DND-41 (cell line): ENCODE data around the gene CYB561D2.

Experiments used
- ATAC-seq: fragments of 200-7000 bp; cut with Tn5 transposase; 3 replicates; pipeline ENCODE4 v1.9.1; 2021; ENCODE audit warnings: low read depth; ENCODE audit not compliant: insufficient read depth
- DNase-seq: peaks from one replicate; pipeline ENCODE4 v3.0.0-alpha.2; 2020
- H2AFZ ChIP-seq: 2 replicates; pipeline ENCODE4 v1.6.0; 2012; ENCODE audit warnings: low read depth, low read length
- H3K27ac ChIP-seq: 2 replicates; pipeline ENCODE4 v1.5.1; 2012; ENCODE audit warnings: low read length, inconsistent platforms
- H3K27me3 ChIP-seq: fragments of 200-600 bp; sonication (generic); 2 replicates; pipeline ENCODE4 v1.6.0; 2012; ENCODE audit warnings: low read length, mild to moderate bottlenecking, inconsistent platforms; ENCODE audit not compliant: insufficient read depth, poor library complexity
- H3K36me3 ChIP-seq: 2 replicates; pipeline ENCODE4 v1.5.1; 2012; ENCODE audit warnings: low read length, inconsistent platforms; ENCODE audit not compliant: insufficient read depth
- H3K4me1 ChIP-seq: 2 replicates; pipeline ENCODE4 v1.5.1; 2012; ENCODE audit warnings: mild to moderate bottlenecking, low read length; ENCODE audit not compliant: insufficient read depth
- H3K4me2 ChIP-seq: 2 replicates; pipeline ENCODE4 v1.6.0; 2012; ENCODE audit warnings: mild to moderate bottlenecking, moderate library complexity, low read length, inconsistent platforms; ENCODE audit not compliant: insufficient read depth
- H3K4me3 ChIP-seq, 2 experiments: fragments of 200-600 bp in 1 of 2; shearing (Covaris generic) in 1 of 2; 2 replicates each; pipeline ENCODE4 v1.5.1; 2012 to 2016; ENCODE audit warnings: inconsistent platforms in 2 of 2, low read length in 2 of 2, mild to moderate bottlenecking in 2 of 2, low read depth in 1 of 2, moderate library complexity in 1 of 2
- H3K79me2 ChIP-seq: 2 replicates; pipeline ENCODE4 v1.6.0; 2012; ENCODE audit warnings: low read length, inconsistent platforms; ENCODE audit not compliant: insufficient read depth
- H3K9ac ChIP-seq: 2 replicates; pipeline ENCODE4 v1.6.0; 2012; ENCODE audit warnings: low read depth, mild to moderate bottlenecking, inconsistent platforms, low read length, moderate library complexity
- H3K9me3 ChIP-seq: 2 replicates; pipeline ENCODE4 v1.5.1; 2012; ENCODE audit warnings: low read length, moderate library complexity, mild to moderate bottlenecking, inconsistent platforms; ENCODE audit not compliant: insufficient read depth, severe bottlenecking
- H4K20me1 ChIP-seq: 2 replicates; pipeline ENCODE4 v1.6.0; 2012; ENCODE audit warnings: low read length; ENCODE audit not compliant: insufficient read depth
- EZH2 ChIP-seq: IDR thresholded peaks from 3 replicates; pipeline ENCODE4 v1.6.1; 2012; ENCODE audit warnings: borderline replicate concordance, low read depth, mild to moderate bottlenecking, moderate library complexity, low read length, inconsistent platforms; ENCODE audit not compliant: severe bottlenecking
- TF ChIP-seq, protein P1 (sequence below): IDR thresholded peaks from 2 replicates; pipeline ENCODE4 v1.5.1; 2012; ENCODE audit warnings: borderline replicate concordance, low read length, moderate library complexity, mild to moderate bottlenecking; ENCODE audit not compliant: poor library complexity, severe bottlenecking; ENCODE audit errors: extremely low read depth

The CYB561D2 gene

DNA sequence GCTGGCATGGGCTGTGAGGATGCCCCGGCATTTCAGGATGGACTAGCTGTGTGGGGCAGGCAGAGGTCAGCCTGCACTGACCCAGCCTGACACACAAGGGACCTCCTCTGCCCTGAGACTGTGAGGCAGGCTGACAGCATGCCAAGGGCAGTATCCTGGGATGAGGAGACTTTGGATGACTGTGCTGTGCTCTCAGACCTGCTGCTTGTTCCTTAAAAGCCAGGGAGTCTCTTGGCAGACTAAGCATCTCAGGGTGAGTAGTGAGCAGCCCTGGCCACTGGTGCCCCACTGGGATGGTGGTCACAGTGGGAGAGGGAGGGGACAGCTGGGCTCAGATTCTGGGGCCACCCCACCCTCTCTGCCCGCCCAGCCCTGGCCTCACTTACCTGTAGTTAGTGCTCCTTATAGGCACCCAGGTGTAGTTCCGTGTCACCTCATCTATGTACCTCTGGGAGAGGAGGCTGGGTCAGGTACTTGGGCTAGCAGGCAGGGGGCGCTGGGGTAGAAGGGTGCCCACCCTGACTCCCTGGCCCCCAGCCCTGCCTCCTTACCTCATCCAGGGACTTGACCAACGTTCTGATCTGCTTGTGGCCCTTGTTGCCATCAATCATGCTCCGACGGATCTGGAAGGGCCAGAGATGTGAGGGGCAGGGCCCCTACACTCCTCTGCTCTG lies 24.7 kb downstream of the CYB561D2 start:
- Histone ChIP-seq H3K79me2 (no peaks in the 10 kb centered on the region), H3K4me1 (0 out of 2 replicates have a peak, but pooled peaks cover 2% of the 10 kb centered on the region), H3K4me2 (no peak overlapping the region), H4K20me1 (no peaks in the 10 kb centered on the region; the same call in 1 of the 2 replicates), H3K27ac (no peak overlapping the region), H3K36me3 (no peaks in the 10 kb centered on the region), H3K9ac (no peak overlapping the region), H2AFZ (no peak overlapping the region), H3K27me3 (no peaks in the 10 kb centered on the region), H3K4me3 (no peak overlapping the region), H3K9me3 (no peaks in the 10 kb centered on the region)
- no peak for DNase-seq
- TF ChIP-seq, protein P1, sequence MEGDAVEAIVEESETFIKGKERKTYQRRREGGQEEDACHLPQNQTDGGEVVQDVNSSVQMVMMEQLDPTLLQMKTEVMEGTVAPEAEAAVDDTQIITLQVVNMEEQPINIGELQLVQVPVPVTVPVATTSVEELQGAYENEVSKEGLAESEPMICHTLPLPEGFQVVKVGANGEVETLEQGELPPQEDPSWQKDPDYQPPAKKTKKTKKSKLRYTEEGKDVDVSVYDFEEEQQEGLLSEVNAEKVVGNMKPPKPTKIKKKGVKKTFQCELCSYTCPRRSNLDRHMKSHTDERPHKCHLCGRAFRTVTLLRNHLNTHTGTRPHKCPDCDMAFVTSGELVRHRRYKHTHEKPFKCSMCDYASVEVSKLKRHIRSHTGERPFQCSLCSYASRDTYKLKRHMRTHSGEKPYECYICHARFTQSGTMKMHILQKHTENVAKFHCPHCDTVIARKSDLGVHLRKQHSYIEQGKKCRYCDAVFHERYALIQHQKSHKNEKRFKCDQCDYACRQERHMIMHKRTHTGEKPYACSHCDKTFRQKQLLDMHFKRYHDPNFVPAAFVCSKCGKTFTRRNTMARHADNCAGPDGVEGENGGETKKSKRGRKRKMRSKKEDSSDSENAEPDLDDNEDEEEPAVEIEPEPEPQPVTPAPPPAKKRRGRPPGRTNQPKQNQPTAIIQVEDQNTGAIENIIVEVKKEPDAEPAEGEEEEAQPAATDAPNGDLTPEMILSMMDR, result peak; percentile 25
- TF ChIP-seq EZH2, result no peak
- ATAC-seq, result no peak

DNA sequence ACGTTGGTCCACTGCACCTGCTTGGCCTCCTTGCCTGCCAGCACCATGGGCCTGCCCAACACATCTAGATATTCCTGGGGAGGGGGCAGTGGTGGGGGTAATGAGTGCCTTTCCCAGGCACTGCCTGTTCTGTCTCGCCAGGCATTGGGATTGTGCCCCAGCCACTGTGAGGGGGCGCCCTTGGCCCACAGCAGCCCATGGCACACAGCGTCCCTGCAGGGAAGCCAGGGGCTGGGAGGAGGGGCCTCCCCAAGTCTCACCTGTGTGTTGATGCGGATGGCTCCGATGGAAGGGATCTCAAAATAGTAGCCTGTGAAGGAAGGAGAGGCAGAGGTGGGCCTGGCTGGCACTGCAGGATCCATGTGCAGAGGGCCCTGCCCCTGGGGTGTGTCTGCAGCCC lies 27.4 kb downstream of the CYB561D2 start:
- TF ChIP-seq, protein P1, result no peak
- no peak for TF ChIP-seq EZH2
- ATAC-seq (no peak), DNase-seq (no peak)
- 0 out of 2 replicates have a peak, but pooled peaks cover 2% of the 10 kb centered on the region for H3K4me1 ChIP-seq
- H3K4me3 ChIP-seq, result no peak overlapping the region
- H4K20me1 ChIP-seq, result no peaks in the 10 kb centered on the region; the same call in 1 of the 2 replicates
- no peaks in the 10 kb centered on the region for H3K79me2 ChIP-seq
- H2AFZ ChIP-seq, result no peak overlapping the region
- no peak overlapping the region for H3K9ac ChIP-seq
- H3K4me2 ChIP-seq, result no peak overlapping the region
- H3K36me3 ChIP-seq, result no peaks in the 10 kb centered on the region
- H3K27ac ChIP-seq, result no peak overlapping the region
- H3K27me3 ChIP-seq, result no peaks in the 10 kb centered on the region
- H3K9me3 ChIP-seq, result no peaks in the 10 kb centered on the region

DNA sequence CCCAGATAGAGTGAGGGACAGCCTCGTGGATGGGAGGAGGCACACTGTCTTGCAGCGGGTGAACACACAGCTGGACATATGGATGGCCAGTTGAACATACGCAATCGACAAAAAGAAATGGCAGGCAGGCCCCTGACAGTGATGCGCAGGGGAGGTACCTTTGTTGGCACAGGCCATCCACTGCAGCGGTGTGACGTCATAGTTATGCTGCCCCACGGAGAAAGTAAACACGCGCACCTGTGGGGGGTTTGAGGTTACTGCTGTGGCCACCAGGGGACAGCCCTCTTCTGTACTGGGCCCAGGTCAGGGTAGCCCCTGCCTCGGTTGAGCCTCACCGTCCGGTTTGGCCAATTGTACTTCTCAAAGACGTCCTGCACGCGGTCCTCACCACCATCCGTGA lies 28.1 kb downstream of the CYB561D2 start:
- Histone ChIP-seq H3K4me3 (no peak overlapping the region), H3K4me2 (no peak overlapping the region), H3K36me3 (no peaks in the 10 kb centered on the region), H3K9me3 (no peaks in the 10 kb centered on the region), H3K27me3 (no peaks in the 10 kb centered on the region), H3K9ac (no peak overlapping the region), H4K20me1 (peaks cover 2% of the 10 kb centered on the region; the same call in 1 of the 2 replicates), H3K79me2 (no peaks in the 10 kb centered on the region), H3K4me1 (no peaks in the 10 kb centered on the region), H2AFZ (no peak overlapping the region), H3K27ac (no peak overlapping the region)
- ATAC-seq (no peak), DNase-seq (no peak)
- TF ChIP-seq EZH2, result no peak
- TF ChIP-seq, protein P1, result no peak
